ENCODE data around the gene CCL4L2. TPM values are rescaled to one million over a fixed set of nuclear protein-coding genes. Genes with fewer than 3 reads are reported as not detected.
"Not testable (repeated sequence)": the region's sequence is repeated elsewhere in the genome, so short reads cannot be mapped to it uniquely, and the experiment has no call there.

CCL4L2 gene
- total RNA-seq, 1 donor from 2014 or later, result 17.3 TPM

- DNase-seq, result not testable (repeated sequence)
Measured at GRCh38 chr17:36221581-36222100, 10.8 kb downstream of the CCL4L2 start.

DNA sequence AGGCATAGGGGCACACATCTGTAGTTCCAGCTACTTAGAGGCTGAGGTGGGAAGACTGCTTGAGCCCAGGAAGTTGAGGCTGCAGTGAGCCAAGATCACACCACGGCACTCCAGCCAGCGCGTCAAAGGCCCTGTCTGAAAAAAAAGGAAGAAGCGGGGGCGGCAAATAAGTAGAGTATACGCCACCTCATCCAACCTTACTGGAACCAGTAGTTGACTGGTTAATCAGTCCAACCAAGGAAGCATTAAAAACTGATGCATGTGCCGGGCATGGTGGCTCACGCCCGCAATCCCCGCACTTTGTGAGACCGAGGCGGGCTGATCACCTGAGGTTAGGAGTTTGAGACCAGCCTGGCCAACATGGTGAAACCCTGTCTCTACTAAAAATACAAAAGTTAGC is 12.1 kb downstream of the CCL4L2 start:
- DNase-seq, result not testable (repeated sequence)

GRCh38 chr17:36229644-36230043 is 18.8 kb downstream of the CCL4L2 start:
- DNase-seq, result not testable (repeated sequence)

DNA sequence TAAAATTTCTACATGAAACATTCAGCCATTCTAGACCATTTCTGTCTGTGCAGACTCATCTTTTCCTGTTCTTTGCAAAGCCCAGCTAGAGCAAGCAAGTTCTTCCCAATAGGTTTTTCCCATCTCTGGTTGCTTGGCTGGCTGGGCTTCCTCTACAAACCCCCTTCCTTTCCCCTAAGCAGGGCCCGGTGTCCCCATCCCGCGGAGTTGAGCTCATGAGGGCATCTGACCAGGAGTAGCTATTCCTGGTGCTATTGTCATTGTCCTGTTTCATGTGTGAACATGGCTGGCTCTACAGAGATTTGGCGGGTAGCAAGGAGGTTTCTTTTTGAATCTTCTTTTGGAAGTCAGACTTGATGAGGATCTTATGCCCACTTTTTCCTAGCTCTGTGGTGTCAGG is 31.2 kb downstream of the CCL4L2 start:
- not testable (repeated sequence) for DNase-seq

Small RNA genes within 50 kb of the gene (small RNA-seq; reads per million reads assigned to genes)
- not detected for gene AC243829.3
- gene AC243829.6, result not detected

Other genes with a start within 250 kb of the CCL4L2 start
- gene CCL16, start 229.6 kb upstream of the CCL4L2 start, total RNA-seq, result not detected
- gene CCL14, start 224.3 kb upstream of the CCL4L2 start, total RNA-seq, result not detected
- gene CCL15, start 209.5 kb upstream of the CCL4L2 start, total RNA-seq, result not detected
- gene CCL23, start 193.1 kb upstream of the CCL4L2 start, total RNA-seq, result not detected
- gene CCL18, start 146.8 kb upstream of the CCL4L2 start, total RNA-seq, result not detected
- 7.2 TPM for gene CCL3, start 120.9 kb upstream of the CCL4L2 start, total RNA-seq
- 4.1 TPM for gene CCL4, start 107.2 kb upstream of the CCL4L2 start, total RNA-seq
- 1.9 TPM for gene TBC1D3B, start 34.4 kb upstream of the CCL4L2 start, total RNA-seq
- 4.8 TPM for gene CCL3L1, start 14.3 kb upstream of the CCL4L2 start, total RNA-seq
- 0.62 TPM for gene TBC1D3I, start 53.5 kb downstream of the CCL4L2 start, total RNA-seq
- not detected for gene TBC1D3G, start 112.8 kb downstream of the CCL4L2 start, total RNA-seq
- gene TBC1D3H, start 177.4 kb downstream of the CCL4L2 start, total RNA-seq, result not detected

Data from occipital lobe (tissue), 3 donors.